ENCODE measurements around the gene SFRP5. TPM values are rescaled to one million over a fixed set of nuclear protein-coding genes. Genes with fewer than 3 reads are reported as not detected.

The SFRP5 gene
- total RNA-seq, 1 experiment from 2014 or later = not detected

DNA sequence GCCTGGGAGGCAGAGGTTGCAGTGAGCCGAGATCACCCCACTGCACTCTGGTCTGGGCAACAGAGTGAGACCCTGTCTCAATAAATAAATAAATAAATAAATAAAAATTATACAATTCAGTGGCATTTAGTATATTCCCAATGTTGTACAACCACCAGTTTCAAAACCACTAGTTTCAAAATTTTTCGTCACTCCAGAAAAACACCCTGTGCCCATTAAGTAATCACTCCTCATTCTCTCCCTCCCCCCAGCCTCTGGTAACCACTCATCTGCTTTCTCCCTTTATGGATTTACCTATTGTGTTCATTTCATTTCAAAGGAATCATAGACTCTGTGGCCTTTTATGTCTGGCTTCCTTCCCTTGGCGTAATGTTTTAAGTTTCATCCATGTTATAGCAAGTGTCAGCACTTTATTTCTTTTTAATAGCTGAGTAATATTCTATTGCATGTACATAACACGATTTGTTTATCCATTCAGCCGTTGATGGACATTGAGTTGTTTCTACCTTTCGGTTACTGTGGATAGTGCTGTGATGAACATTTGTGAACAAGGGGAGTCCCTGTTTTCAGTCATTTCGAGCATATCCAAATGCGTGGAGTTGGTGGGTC is 48.4 kb upstream of the SFRP5 start:
- DNase-seq (ENCODE audit: low read depth, low spot score) (no peak), ATAC-seq (no peak)
- H3K9me2 ChIP-seq (ENCODE audit: insufficient read depth) = no peaks in the 10 kb centered on the region
- H3K79me2 ChIP-seq (ENCODE audit: insufficient read depth, low read length) = no peaks in the 10 kb centered on the region
- TF ChIP-seq EGR1 (IDR thresholded peaks at IDR 0.05; ENCODE audit: low read depth) (no peak), SP1 (IDR thresholded peaks at IDR 0.05; ENCODE audit: low read depth) (no peak), CTCF (IDR thresholded peaks at IDR 0.05 in 2 of 3, conservative IDR thresholded peaks at IDR 0.05 in 1 of 3; ENCODE audit: borderline replicate concordance in 1 of 3, insufficient read depth in 1 of 3, low read depth in 2 of 3, low read length in 2 of 3) (no peak), JUND (IDR thresholded peaks at IDR 0.05) (no peak), ZNF274 (IDR thresholded peaks at IDR 0.05; ENCODE audit: low read depth, low read length) (no peak), EZH2 (IDR thresholded peaks at IDR 0.05) (no peak), CEBPB (IDR thresholded peaks at IDR 0.05; ENCODE audit: low read depth) (no peak)
- TF ChIP-seq, protein P1, sequence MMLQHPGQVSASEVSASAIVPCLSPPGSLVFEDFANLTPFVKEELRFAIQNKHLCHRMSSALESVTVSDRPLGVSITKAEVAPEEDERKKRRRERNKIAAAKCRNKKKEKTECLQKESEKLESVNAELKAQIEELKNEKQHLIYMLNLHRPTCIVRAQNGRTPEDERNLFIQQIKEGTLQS (IDR thresholded peaks at IDR 0.05) = no peak
- TF ChIP-seq, protein P2, sequence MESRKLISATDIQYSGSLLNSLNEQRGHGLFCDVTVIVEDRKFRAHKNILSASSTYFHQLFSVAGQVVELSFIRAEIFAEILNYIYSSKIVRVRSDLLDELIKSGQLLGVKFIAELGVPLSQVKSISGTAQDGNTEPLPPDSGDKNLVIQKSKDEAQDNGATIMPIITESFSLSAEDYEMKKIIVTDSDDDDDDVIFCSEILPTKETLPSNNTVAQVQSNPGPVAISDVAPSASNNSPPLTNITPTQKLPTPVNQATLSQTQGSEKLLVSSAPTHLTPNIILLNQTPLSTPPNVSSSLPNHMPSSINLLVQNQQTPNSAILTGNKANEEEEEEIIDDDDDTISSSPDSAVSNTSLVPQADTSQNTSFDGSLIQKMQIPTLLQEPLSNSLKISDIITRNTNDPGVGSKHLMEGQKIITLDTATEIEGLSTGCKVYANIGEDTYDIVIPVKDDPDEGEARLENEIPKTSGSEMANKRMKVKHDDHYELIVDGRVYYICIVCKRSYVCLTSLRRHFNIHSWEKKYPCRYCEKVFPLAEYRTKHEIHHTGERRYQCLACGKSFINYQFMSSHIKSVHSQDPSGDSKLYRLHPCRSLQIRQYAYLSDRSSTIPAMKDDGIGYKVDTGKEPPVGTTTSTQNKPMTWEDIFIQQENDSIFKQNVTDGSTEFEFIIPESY (IDR thresholded peaks at IDR 0.05; ENCODE audit: extremely low read depth, insufficient replicate concordance, low read length) = no peak
- CTCF ChIA-PET = no interaction called here
- no peak overlapping the region for H3K4me2 ChIP-seq (ENCODE audit: low read length)
- no peak overlapping the region for H3K4me3 ChIP-seq (replicated peaks in 1 of 2; ENCODE audit: low read depth in 1 of 2, low read length in 2 of 2)
- H3K9ac ChIP-seq (ENCODE audit: low read length) = no peak overlapping the region
- no peak overlapping the region for H2AFZ ChIP-seq (ENCODE audit: low read depth, low read length, poor library complexity, severe bottlenecking)
- no peaks in the 10 kb centered on the region for H3K9me3 ChIP-seq (ENCODE audit: control insufficient read depth in 1 of 2, insufficient read depth in 1 of 2, low read depth in 1 of 2, low read length in 2 of 2)
- no peak overlapping the region for H3K27ac ChIP-seq (ENCODE audit: low read depth, low read length)
- POLR2A ChIA-PET = no interaction called here
- BruUV-seq (replicated peaks) = no TSS peak
- H3K27me3 ChIP-seq (ENCODE audit: insufficient read depth, low read length) = no peaks in the 10 kb centered on the region
- H3K36me3 ChIP-seq (ENCODE audit: control insufficient read depth in 1 of 2, insufficient read depth in 2 of 2, low read length in 2 of 2) = no peaks in the 10 kb centered on the region
- RAD21 ChIA-PET (ENCODE audit: low non-redundant PET in 1 of 2, low total read pairs in 2 of 2, uncharacterized antibody in 2 of 2, unreplicated experiment in 2 of 2) = no interaction called here
- intact Hi-C loops (cut with micrococcal nuclease) = no loop called here
- H3K4me1 ChIP-seq (ENCODE audit: control insufficient read depth in 1 of 2, insufficient read depth in 2 of 2, low read length in 2 of 2) = peaks cover 15 to 19% of the 10 kb centered on the region in 2 experiments
- no peaks in the 10 kb centered on the region for H4K20me1 ChIP-seq (ENCODE audit: insufficient read depth)

Data from HCT116 (cell line).